ENCODE measurements around the gene VPS37C.

- TF ChIP-seq CTCF (IDR thresholded peaks at IDR 0.05) = no peak
- TF ChIP-seq POLR2AphosphoS5 (IDR thresholded peaks at IDR 0.05) = no peak
These were observed 15.8 kb downstream of the VPS37C start for GRCh38 chr11:61145228-61146005.

Measured in transverse colon (tissue), 4 donors.